Measurements from ENCODE around the gene R3HDM4. TPM values are rescaled to one million over a fixed set of nuclear protein-coding genes. Genes with fewer than 3 reads are reported as not detected.

Gene R3HDM4
- total and polyA plus RNA-seq, 2 donors (not counting 3 experiments of a cell fraction or from before 2014, with no cell fraction given) = 51.8 to 53.9 TPM

GRCh38 chr19:953445-954271, 40.6 kb upstream of the R3HDM4 start:
- no peaks in the 10 kb centered on the region for H3K9me1 ChIP-seq (replicated peaks; ENCODE audit: control insufficient read depth, extremely low read depth, insufficient read depth, low read length)
- no peaks in the 10 kb centered on the region for H3K27me3 ChIP-seq (ENCODE audit: control insufficient read depth in 2 of 2, insufficient read depth in 2 of 2, low read length in 2 of 2)
- TF ChIP-seq POLR2AphosphoS5 (IDR thresholded peaks at IDR 0.05; ENCODE audit: insufficient read depth, low read depth, low read length) = no peak
- no peak for TF ChIP-seq MAX (IDR thresholded peaks at IDR 0.05; ENCODE audit: insufficient read depth, insufficient read length)
- no peak for TF ChIP-seq CTCF (IDR thresholded peaks at IDR 0.05; ENCODE audit: extremely low read depth in 1 of 2, insufficient read depth in 1 of 2, low read depth in 1 of 2, low read length in 2 of 2)
- no peak for TF ChIP-seq POLR2A (IDR thresholded peaks at IDR 0.05; ENCODE audit: low read depth, low read length)
- TF ChIP-seq EZH2 (IDR thresholded peaks at IDR 0.05; ENCODE audit: borderline replicate concordance, low read depth, low read length, severe bottlenecking) = no peak
- no peak for TF ChIP-seq GATA2 (IDR thresholded peaks at IDR 0.05; ENCODE audit: insufficient read depth, insufficient read length, low read depth, low read length)
- no peak for TF ChIP-seq FOS (IDR thresholded peaks at IDR 0.05; ENCODE audit: borderline replicate concordance, insufficient read depth, low read length)
- TF ChIP-seq MYC (IDR thresholded peaks at IDR 0.05; ENCODE audit: low read depth, low read length) = no peak
- TF ChIP-seq JUN (IDR thresholded peaks at IDR 0.05; ENCODE audit: borderline replicate concordance, insufficient read depth, insufficient read length, low read depth) = no peak
- H3K4me2 ChIP-seq (ENCODE audit: insufficient read depth, low read length) = no peak overlapping the region
- intact Hi-C loops (cut with micrococcal nuclease) (no loop called here), dilution Hi-C loops (cut with MboI; ENCODE audit: extremely low pct_ligation_motif_present, low sequenced_read_pairs) (no loop called here)
- H3K9me3 ChIP-seq (replicated peaks; ENCODE audit: control insufficient read depth, insufficient read depth, low read length) = no peaks in the 10 kb centered on the region
- no peaks in the 10 kb centered on the region for H3K79me2 ChIP-seq (ENCODE audit: control insufficient read depth, insufficient read depth, low read length)
- H2AFZ ChIP-seq (ENCODE audit: low read depth, low read length) = no peak overlapping the region
- no peaks in the 10 kb centered on the region for H3K36me3 ChIP-seq (ENCODE audit: control insufficient read depth in 2 of 2, extremely low read depth in 1 of 2, insufficient read depth in 2 of 2, low read length in 2 of 2)
- BruUV-seq (replicated peaks) = no TSS peak
- DNase-seq (ENCODE audit: low read depth, low spot score) (no peak), FAIRE-seq (no peak)
- no peak overlapping the region for H3K4me3 ChIP-seq (replicated peaks in 1 of 3; ENCODE audit: insufficient read depth in 1 of 3, low read depth in 1 of 3, low read length in 3 of 3)
- H3K4me1 ChIP-seq (ENCODE audit: control insufficient read depth, extremely low read depth, insufficient read depth, low read length) = peaks cover 4% of the 10 kb centered on the region
- no peaks in the 10 kb centered on the region for H4K20me1 ChIP-seq (replicated peaks; ENCODE audit: control insufficient read depth, extremely low read depth, insufficient read depth, low read length)
- ChIA-PET POLR2A (no interaction called here), CTCF (interaction anchor here (1.5 kb wide), 1 partner anchor 48 kb away, joined by 3 read pairs; no protein-coding TSS in a partner anchor)
- no peak overlapping the region for H3K9ac ChIP-seq (replicated peaks; ENCODE audit: extremely low read depth, insufficient read depth, low read length)
- no peak overlapping the region for H3K27ac ChIP-seq (ENCODE audit: insufficient read depth, low read depth, low read length)

Measured in endothelial cell of umbilical vein (primary cell).